Hepatocyte (in vitro differentiated cells): ENCODE results near the gene CTNNA3. TPM values are rescaled to one million over a fixed set of nuclear protein-coding genes. Genes with fewer than 3 reads are reported as not detected.

Experiments
- DNase-seq: peaks from one replicate; pipeline ENCODE4 v3.0.0-alpha.2; 2016; ENCODE audit warnings: low spot score
- H2AFZ ChIP-seq: fragments of 200-600 bp; sonication (generic); 2 replicates; pipeline ENCODE4 v1.6.0; 2016; ENCODE audit warnings: antibody characterized with exemption, mild to moderate bottlenecking
- H3K27ac ChIP-seq: fragments of 200-600 bp; sonication (generic); 2 replicates; pipeline ENCODE4 v1.5.1; 2016; ENCODE audit warnings: mild to moderate bottlenecking
- H3K27me3 ChIP-seq: fragments of 200-600 bp; sonication (generic); 2 replicates; pipeline ENCODE4 v1.6.1; 2016
- H3K36me3 ChIP-seq: fragments of 200-600 bp; sonication (generic); replicated peaks from 2 replicates; pipeline ENCODE4 v1.5.1; 2016; ENCODE audit warnings: low read depth; ENCODE audit not compliant: insufficient read depth
- H3K4me1 ChIP-seq: fragments of 200-600 bp; sonication (generic); 2 replicates; pipeline ENCODE4 v1.5.1; 2016; ENCODE audit warnings: mild to moderate bottlenecking, moderate library complexity; ENCODE audit not compliant: insufficient read depth
- H3K4me2 ChIP-seq: fragments of 200-600 bp; sonication (generic); 2 replicates; pipeline ENCODE4 v1.6.0; 2016
- H3K4me3 ChIP-seq: fragments of 200-600 bp; sonication (generic); 2 replicates; pipeline ENCODE4 v1.5.1; 2016; ENCODE audit warnings: mild to moderate bottlenecking
- H3K79me2 ChIP-seq: fragments of 200-600 bp; sonication (generic); 2 replicates; pipeline ENCODE4 v1.6.0; 2017; ENCODE audit warnings: mild to moderate bottlenecking
- H3K9me2 ChIP-seq: fragments of 200-600 bp; sonication (generic); replicated peaks from 2 replicates; pipeline ENCODE4 v1.6.0; 2017; ENCODE audit warnings: mild to moderate bottlenecking; ENCODE audit not compliant: insufficient read depth
- H3K9me3 ChIP-seq: fragments of 200-600 bp; sonication (generic); 2 replicates; pipeline ENCODE4 v1.5.1; 2016; ENCODE audit warnings: low read depth, mild to moderate bottlenecking
- H4K20me1 ChIP-seq: fragments of 200-600 bp; sonication (generic); 2 replicates; pipeline ENCODE4 v1.6.0; 2016; ENCODE audit warnings: mild to moderate bottlenecking; ENCODE audit not compliant: insufficient read depth, poor library complexity, severe bottlenecking
- EZH2 ChIP-seq: fragments of 200-600 bp; sonication (generic); IDR thresholded peaks from 2 replicates; pipeline ENCODE4 v1.6.1; 2016; ENCODE audit warnings: antibody characterized with exemption, mild to moderate bottlenecking, borderline replicate concordance
- EZH2phosphoT487 ChIP-seq: fragments of 200-600 bp; sonication (generic); IDR thresholded peaks from one replicate; pipeline ENCODE4 v1.6.1; 2018; ENCODE audit warnings: antibody characterized with exemption, mild to moderate bottlenecking, low read depth, moderate library complexity; ENCODE audit not compliant: unreplicated experiment, severe bottlenecking
- WGBS: methylation state at CpG from one replicate; pipeline ENCODE4 v1.1.6; 2016; ENCODE audit warnings: low lambda C conversion rate; ENCODE audit errors: missing lambda C conversion rate; 5-methylcytosine and 5-hydroxymethylcytosine counted together
- polyA plus RNA-seq: library from polyadenylated mRNA; unstranded; fragments of >200 nt; fragmentation: Nextera tagmentation; extraction: Ambion mirVana; gene quantifications from 2 replicates; pipeline ENCODE4 v1.2.1, GENCODE V29; 2016
- total RNA-seq: library from RNA; depleted of rRNA; stranded (reverse); fragments of >200 nt; gene quantifications from 2 replicates; pipeline ENCODE4 v1.2.3, GENCODE V29; 2014
- TF ChIP-seq, protein P1 (sequence below): fragments of 200-600 bp; sonication (generic); IDR thresholded peaks from 2 replicates; pipeline ENCODE4 v1.5.1; 2016; ENCODE audit warnings: antibody characterized with exemption, mild to moderate bottlenecking; ENCODE audit not compliant: poor library complexity

CTNNA3 gene
- total and polyA plus RNA-seq, 2 experiments from 2014 or later = 12.9 to 25.9 TPM

DNA sequence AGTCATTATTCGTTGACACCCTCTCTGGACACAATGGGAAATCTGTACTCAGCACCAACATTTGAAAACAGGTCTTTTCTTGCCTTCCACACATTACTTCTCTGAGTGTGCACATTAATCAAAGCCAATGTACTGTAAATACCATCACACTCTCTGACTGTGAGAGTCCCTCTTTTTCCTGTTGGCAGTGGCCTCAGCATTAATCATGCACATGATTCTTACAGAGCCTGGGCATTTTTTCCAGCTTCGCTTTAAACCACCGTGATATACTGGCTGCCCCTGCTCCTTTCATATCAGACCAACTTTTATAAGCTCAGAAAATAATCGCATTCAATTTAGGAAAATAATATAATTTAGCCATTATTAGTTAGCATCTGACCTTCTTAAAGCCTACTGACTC is 1689.6 kb downstream of the CTNNA3 start:
- Histone ChIP-seq H3K36me3 (no peaks in the 10 kb centered on the region), H3K9me3 (no peaks in the 10 kb centered on the region), H3K27ac (no peak overlapping the region), H3K4me2 (no peak overlapping the region), H4K20me1 (no peaks in the 10 kb centered on the region), H3K9me2 (no peaks in the 10 kb centered on the region), H2AFZ (no peak overlapping the region), H3K4me1 (no peaks in the 10 kb centered on the region), H3K79me2 (no peaks in the 10 kb centered on the region), H3K4me3 (no peak overlapping the region), H3K27me3 (no peaks in the 10 kb centered on the region)
- TF ChIP-seq, protein P1, sequence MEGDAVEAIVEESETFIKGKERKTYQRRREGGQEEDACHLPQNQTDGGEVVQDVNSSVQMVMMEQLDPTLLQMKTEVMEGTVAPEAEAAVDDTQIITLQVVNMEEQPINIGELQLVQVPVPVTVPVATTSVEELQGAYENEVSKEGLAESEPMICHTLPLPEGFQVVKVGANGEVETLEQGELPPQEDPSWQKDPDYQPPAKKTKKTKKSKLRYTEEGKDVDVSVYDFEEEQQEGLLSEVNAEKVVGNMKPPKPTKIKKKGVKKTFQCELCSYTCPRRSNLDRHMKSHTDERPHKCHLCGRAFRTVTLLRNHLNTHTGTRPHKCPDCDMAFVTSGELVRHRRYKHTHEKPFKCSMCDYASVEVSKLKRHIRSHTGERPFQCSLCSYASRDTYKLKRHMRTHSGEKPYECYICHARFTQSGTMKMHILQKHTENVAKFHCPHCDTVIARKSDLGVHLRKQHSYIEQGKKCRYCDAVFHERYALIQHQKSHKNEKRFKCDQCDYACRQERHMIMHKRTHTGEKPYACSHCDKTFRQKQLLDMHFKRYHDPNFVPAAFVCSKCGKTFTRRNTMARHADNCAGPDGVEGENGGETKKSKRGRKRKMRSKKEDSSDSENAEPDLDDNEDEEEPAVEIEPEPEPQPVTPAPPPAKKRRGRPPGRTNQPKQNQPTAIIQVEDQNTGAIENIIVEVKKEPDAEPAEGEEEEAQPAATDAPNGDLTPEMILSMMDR = no peak
- no peak for TF ChIP-seq EZH2phosphoT487
- TF ChIP-seq EZH2 = no peak
- no peak for DNase-seq
- WGBS = 80% methylated on average over 4 of the region's 4 CpGs

- no peak for DNase-seq
- no peak for TF ChIP-seq EZH2
- TF ChIP-seq EZH2phosphoT487 = no peak
- TF ChIP-seq, protein P1 = no peak
Measured at GRCh38 chr10:65993451-65993850, 1702.5 kb downstream of the CTNNA3 start.

GRCh38 chr10:65968871-65969270 is 1727.1 kb downstream of the CTNNA3 start:
- TF ChIP-seq EZH2phosphoT487 (no peak), EZH2 (no peak)
- TF ChIP-seq, protein P1 = no peak
- H3K4me2 ChIP-seq = no peak overlapping the region
- H4K20me1 ChIP-seq = no peaks in the 10 kb centered on the region
- H3K27me3 ChIP-seq = no peaks in the 10 kb centered on the region
- no peaks in the 10 kb centered on the region for H3K9me3 ChIP-seq
- H3K27ac ChIP-seq = no peak overlapping the region
- no peaks in the 10 kb centered on the region for H3K4me1 ChIP-seq
- DNase-seq = no peak
- WGBS = 88% methylated on average over 3 of the region's 3 CpGs
- no peaks in the 10 kb centered on the region for H3K9me2 ChIP-seq
- H3K4me3 ChIP-seq = no peak overlapping the region
- no peaks in the 10 kb centered on the region for H3K79me2 ChIP-seq
- H2AFZ ChIP-seq = no peak overlapping the region
- no peaks in the 10 kb centered on the region for H3K36me3 ChIP-seq

More at GRCh38 chr10:65993451-65993850, 1702.5 kb downstream of the CTNNA3 start:
- Histone ChIP-seq H3K4me2 (no peak overlapping the region), H4K20me1 (no peaks in the 10 kb centered on the region), H3K79me2 (no peaks in the 10 kb centered on the region), H3K4me3 (no peak overlapping the region), H3K27me3 (no peaks in the 10 kb centered on the region), H3K36me3 (no peaks in the 10 kb centered on the region), H3K27ac (no peak overlapping the region), H3K9me2 (no peaks in the 10 kb centered on the region), H2AFZ (no peak overlapping the region), H3K4me1 (no peaks in the 10 kb centered on the region), H3K9me3 (no peaks in the 10 kb centered on the region)

- H3K4me1 ChIP-seq = no peaks in the 10 kb centered on the region
- H3K9me3 ChIP-seq = no peaks in the 10 kb centered on the region
- no peak for DNase-seq
- no peaks in the 10 kb centered on the region for H3K36me3 ChIP-seq
- TF ChIP-seq EZH2phosphoT487 = no peak
- no peak for TF ChIP-seq EZH2
- TF ChIP-seq, protein P1 = no peak
- no peak overlapping the region for H3K4me2 ChIP-seq
- no peaks in the 10 kb centered on the region for H3K79me2 ChIP-seq
- 84% methylated on average over 1 of the region's 1 CpG for WGBS
- H4K20me1 ChIP-seq = no peaks in the 10 kb centered on the region
- H3K9me2 ChIP-seq = no peaks in the 10 kb centered on the region
- H3K27ac ChIP-seq = no peak overlapping the region
- H3K27me3 ChIP-seq = no peaks in the 10 kb centered on the region
- H2AFZ ChIP-seq = no peak overlapping the region
- H3K4me3 ChIP-seq = no peak overlapping the region
Measured at GRCh38 chr10:65968437-65968836, 1727.6 kb downstream of the CTNNA3 start.
